Middle frontal gyrus (tissue), 1 donor: ENCODE measurements around the gene IFI27L1.

ENCODE experiments used
- DNase-seq: peaks from one replicate; pipeline ENCODE4 v3.0.0-alpha.2; 2015; ENCODE audit warnings: low spot score; ENCODE audit errors: extremely low spot score

Gene IFI27L1

GRCh38 chr14:94079891-94080620 lies 1.1 kb upstream of the IFI27L1 start:
- no peak for DNase-seq

- DNase-seq, result no peak
These were observed 293 bp downstream of the IFI27L1 start for GRCh38 chr14:94081386-94081820.

GRCh38 chr14:94087891-94088290 lies 6.8 kb downstream of the IFI27L1 start:
- no peak for DNase-seq

- no peak for DNase-seq
These were observed 7.4 kb downstream of the IFI27L1 start for GRCh38 chr14:94088516-94088915.

GRCh38 chr14:94089479-94089878 lies 8.4 kb downstream of the IFI27L1 start:
- DNase-seq, result no peak

GRCh38 chr14:94093418-94093817 lies 12.3 kb downstream of the IFI27L1 start:
- DNase-seq, result no peak

- no peak for DNase-seq
These were observed 16.0 kb downstream of the IFI27L1 start for GRCh38 chr14:94097091-94097490.

- no peak for DNase-seq
These were observed 17.3 kb downstream of the IFI27L1 start for GRCh38 chr14:94098326-94098992.

GRCh38 chr14:94099006-94099405 lies 17.9 kb downstream of the IFI27L1 start:
- DNase-seq, result no peak

GRCh38 chr14:94100847-94101246 lies 19.7 kb downstream of the IFI27L1 start:
- DNase-seq, result no peak

- DNase-seq, result no peak
These were observed 20.6 kb downstream of the IFI27L1 start for GRCh38 chr14:94101748-94102147.

- no peak for DNase-seq
These were observed 21.8 kb downstream of the IFI27L1 start for GRCh38 chr14:94102768-94103482.

- no peak for DNase-seq
These were observed 22.5 kb downstream of the IFI27L1 start for GRCh38 chr14:94103554-94104150.

GRCh38 chr14:94104731-94105130 lies 23.6 kb downstream of the IFI27L1 start:
- no peak for DNase-seq

- no peak for DNase-seq
These were observed 28.8 kb downstream of the IFI27L1 start for GRCh38 chr14:94109915-94110250.

GRCh38 chr14:94110552-94111181 lies 29.6 kb downstream of the IFI27L1 start, which contains the start of gene IFI27:
TSS of gene IFI27 (plus strand) at chr14:94110736.
- DNase-seq, result no peak

- no peak for DNase-seq
These were observed 30.4 kb downstream of the IFI27L1 start for GRCh38 chr14:94111276-94112095.

GRCh38 chr14:94112513-94113063 lies 31.5 kb downstream of the IFI27L1 start:
- no peak for DNase-seq

GRCh38 chr14:94113073-94113472 lies 32.0 kb downstream of the IFI27L1 start:
- no peak for DNase-seq

- DNase-seq, result no peak
These were observed 32.4 kb downstream of the IFI27L1 start for GRCh38 chr14:94113490-94113889.
